ENCODE measurements around the gene HAUS8.
"Not testable (repeated sequence)": the region's sequence is repeated elsewhere in the genome, so short reads cannot be mapped to it uniquely, and the experiment has no call there.

Gene HAUS8

GRCh38 chr19:17101686-17102628 lies 26.7 kb upstream of the HAUS8 start:
- no peak for DNase-seq (ENCODE audit: low spot score)

GRCh38 chr19:17098326-17098725 lies 23.1 kb upstream of the HAUS8 start:
- DNase-seq (ENCODE audit: low spot score), result no peak

GRCh38 chr19:17097593-17098126 lies 22.4 kb upstream of the HAUS8 start:
- DNase-seq (ENCODE audit: low spot score), result peak; percentile 31

- DNase-seq (ENCODE audit: low spot score), result no peak
Observed at GRCh38 chr19:17095141-17095919, 20.1 kb upstream of the HAUS8 start.

GRCh38 chr19:17094694-17095093 lies 19.4 kb upstream of the HAUS8 start:
- DNase-seq (ENCODE audit: low spot score), result not testable (repeated sequence)

- no peak for DNase-seq (ENCODE audit: low spot score)
Observed at GRCh38 chr19:17092696-17093095, 17.4 kb upstream of the HAUS8 start.

- no peak for DNase-seq (ENCODE audit: low spot score)
Observed at GRCh38 chr19:17091758-17092333, 16.6 kb upstream of the HAUS8 start.

- peak; percentile 63 for DNase-seq (ENCODE audit: low spot score)
Observed at GRCh38 chr19:17090583-17090982, 15.3 kb upstream of the HAUS8 start.

GRCh38 chr19:17088552-17088951 lies 13.3 kb upstream of the HAUS8 start:
- DNase-seq (ENCODE audit: low spot score), result no peak

GRCh38 chr19:17086834-17087233 lies 11.6 kb upstream of the HAUS8 start:
- DNase-seq (ENCODE audit: low spot score), result no peak

GRCh38 chr19:17086120-17086519 lies 10.9 kb upstream of the HAUS8 start:
- DNase-seq (ENCODE audit: low spot score), result no peak

- DNase-seq (ENCODE audit: low spot score), result no peak
Observed at GRCh38 chr19:17081672-17082630, 6.7 kb upstream of the HAUS8 start.

- DNase-seq (ENCODE audit: low spot score), result no peak
Observed at GRCh38 chr19:17080440-17080801, 5.2 kb upstream of the HAUS8 start.

GRCh38 chr19:17079710-17080439 lies 4.6 kb upstream of the HAUS8 start:
- peak; percentile 94 for DNase-seq (ENCODE audit: low spot score)

GRCh38 chr19:17078920-17079709 lies 3.9 kb upstream of the HAUS8 start:
- no peak for DNase-seq (ENCODE audit: low spot score)

GRCh38 chr19:17078036-17078919 lies 3.0 kb upstream of the HAUS8 start:
- no peak for DNase-seq (ENCODE audit: low spot score)

GRCh38 chr19:17077447-17078028 lies 2.3 kb upstream of the HAUS8 start:
- DNase-seq (ENCODE audit: low spot score), result no peak

GRCh38 chr19:17076543-17076991 lies 1.3 kb upstream of the HAUS8 start:
- DNase-seq (ENCODE audit: low spot score), result peak; percentile 48
